GM21576 (cell line): ENCODE results near the gene NPTX1.

ENCODE experiments used
- ATAC-seq: cut with Tn5 transposase; IDR thresholded peaks from one replicate; pipeline ENCODE4 v1.9.1; 2021; ENCODE audit warnings: mild to moderate bottlenecking, moderate library complexity; ENCODE audit not compliant: unreplicated experiment

NPTX1 gene

DNA sequence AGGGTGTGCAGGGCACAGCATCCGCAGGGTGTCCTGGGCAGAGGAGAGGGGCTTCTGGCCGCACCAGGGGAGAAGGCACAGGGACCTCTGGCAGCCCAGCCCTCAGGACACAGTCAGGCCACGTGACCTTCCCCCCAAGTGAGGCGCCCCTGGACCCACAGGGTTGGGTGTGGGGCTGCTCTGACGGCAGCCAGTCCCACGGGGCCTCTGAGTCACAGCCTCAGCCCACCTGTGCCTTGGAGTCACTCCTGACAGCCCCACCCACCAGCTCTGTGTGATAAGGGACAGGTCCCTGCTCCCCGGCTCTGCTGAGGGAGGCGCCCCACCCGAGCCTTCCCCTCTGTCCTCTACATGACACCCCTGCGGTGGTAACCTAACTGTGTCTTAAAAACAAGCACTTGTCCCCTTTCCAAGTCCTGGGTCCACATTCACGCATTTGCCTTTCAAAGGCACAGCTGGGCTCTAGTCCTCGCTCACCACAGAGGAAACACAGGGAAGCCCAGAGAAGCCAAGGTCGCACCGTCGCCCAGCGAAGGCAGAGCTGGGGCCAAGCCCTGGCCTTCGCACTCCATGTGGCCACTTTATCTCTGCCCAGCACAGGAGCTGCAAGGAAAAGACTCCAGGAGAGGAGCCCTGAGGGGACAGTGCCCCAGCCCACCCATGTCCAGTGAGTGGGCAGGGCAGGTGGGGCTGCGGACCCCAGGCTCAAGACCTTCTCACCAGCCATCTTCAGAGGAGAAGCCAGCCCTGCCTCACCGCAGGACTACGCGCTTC lies 5.1 kb upstream of the NPTX1 start:
- ATAC-seq, result no peak

DNA sequence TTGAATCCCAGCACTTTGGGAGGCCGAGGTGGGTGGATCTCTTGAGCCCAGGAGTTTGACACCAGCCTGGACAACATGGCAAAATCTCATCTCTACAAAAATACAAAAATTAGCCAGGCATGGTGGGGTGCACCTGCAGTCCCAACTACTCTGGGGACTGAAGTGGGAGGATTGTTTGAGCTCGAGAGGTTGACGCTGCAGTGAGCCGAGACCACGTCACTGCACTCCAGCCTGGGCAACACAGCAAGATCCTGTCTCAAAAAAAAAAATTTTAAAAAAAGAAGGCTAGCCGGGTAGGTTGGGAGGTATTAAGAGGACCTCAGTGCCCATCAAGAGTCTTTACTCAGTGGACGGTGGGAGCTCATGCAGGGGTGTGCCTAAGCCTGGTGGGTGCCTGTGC lies 3.8 kb upstream of the NPTX1 start:
- no peak for ATAC-seq

DNA sequence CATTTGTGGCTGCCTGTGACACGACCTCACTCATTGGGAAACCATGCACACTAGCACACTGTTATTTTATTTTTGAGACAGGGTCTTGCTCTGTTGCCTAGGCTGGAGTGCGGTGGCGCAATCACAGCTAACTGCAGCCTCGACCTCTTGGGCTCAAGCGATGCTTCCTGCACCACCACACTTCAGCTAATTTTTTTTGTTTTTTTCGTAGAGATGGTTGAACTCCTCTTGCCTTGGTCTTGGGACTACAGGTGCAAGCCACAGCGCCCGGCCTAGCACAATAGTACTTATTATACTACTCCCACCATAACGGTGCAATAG lies 2.8 kb upstream of the NPTX1 start:
- no peak for ATAC-seq

DNA sequence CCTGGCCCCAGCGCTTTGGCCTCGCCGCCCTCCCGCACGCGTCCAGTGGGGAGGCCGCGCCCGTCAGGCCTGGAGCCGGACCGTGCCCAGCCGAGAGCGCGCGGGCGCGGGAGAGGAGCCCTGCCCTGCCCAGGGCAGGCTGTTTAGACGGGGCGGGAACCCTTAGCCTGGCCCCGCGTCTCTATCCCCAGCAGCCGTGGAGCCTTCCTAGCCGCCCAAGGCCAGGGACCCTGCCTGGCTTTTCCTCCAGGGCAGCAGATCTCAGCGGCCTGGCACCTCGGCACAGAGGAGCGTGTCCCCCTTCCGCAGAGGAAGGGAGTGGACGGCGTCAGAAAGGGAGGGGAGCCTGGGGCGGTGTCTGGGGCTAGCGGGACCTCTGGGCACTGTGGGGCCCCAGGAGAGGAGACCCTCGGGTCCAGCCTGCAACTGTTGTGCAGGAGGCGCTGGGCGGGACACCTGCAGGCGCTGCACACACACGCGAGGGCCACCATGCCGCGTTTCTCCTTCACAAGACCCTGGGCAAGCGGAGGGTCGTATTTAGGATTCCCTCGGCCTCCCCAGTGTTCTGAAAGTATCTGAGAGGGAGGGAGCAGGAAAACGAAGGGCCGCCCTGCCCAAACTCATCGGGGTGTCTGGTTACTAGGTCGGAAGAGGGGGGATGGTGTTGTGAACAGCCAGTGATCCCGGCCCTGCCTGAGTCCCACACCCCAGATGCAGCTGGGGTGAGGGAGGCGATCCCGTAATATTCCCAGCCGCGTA lies 2.3 kb upstream of the NPTX1 start:
- ATAC-seq, result no peak

DNA sequence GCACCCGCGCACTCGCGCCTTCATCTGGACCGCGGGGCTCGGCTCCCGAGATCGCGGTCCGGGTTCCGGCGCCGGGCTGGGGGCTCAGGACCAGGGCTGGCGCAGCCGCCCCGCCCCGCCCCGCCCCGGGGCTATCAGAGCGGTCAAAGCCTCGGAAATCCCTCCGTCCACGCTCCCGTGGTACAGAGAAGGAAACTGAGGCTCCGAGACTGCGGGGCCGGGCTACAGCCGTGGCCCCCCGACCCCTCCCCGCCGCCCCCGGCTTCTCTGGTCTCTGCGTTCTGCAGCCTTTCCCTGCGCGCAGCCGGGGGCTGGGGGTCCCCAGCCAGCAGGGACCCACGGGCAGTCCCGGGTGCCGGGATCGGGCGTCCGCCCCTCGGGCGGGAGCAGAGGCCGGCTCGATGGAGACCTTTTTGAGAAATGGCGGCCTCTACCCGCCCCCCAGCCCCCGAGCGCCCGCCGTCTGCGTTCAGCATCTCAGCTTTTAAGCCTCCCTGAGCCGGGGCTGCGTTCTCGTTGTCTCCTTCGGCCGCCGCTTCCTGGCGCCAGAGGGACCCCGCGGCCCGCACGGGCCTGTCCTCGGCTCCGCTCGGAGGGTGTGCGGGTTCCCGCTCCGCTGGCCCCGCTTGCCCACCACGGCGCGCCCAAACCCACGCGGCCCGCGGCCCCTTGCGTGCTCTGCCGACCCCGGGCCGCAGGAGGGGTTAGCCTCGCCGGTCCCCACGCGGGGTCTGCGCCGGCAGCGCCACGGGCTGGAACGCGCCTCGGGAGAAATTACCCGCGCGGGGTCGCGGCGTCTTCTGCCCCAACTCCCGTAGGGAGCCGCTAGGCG lies 1.5 kb upstream of the NPTX1 start:
- no peak for ATAC-seq

DNA sequence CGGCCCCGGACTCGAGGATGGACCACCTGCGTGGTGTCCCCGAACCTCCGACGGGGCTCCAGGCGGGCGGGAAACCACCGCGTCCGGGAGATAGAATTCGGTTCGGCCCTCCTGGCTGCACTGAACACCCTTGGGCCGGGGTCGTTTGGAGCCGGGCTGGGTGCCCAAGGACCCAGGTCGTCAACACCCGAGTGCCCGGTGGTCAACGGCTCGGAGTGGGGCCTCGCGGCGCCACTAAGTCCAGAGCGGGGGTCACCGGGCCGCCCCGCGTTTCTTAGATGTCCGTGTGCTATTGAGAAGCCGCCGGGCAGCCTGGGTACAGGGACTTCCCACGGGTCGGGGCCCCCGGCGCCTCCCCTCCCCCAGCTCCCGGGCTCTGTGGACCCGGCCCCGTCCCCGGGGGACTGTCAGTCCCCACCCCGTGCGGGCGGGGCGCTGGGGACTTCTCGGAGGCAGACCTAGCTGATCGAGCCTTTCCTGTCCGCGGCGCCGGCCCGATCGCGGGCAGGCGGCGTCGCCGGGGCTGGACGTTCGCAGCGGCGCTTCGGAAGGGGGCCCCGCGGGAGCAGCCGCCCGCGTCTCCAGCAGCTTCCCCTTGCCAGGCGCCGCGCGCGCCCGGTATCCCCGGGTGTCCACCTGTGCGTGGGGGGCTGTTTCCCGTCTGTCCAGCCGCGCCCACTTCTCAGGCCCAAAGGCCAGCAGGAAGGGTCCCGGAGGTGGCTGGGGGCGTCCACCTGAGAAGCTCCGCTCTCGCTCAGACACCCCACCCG lies 655 bp upstream of the NPTX1 start:
- no peak for ATAC-seq

DNA sequence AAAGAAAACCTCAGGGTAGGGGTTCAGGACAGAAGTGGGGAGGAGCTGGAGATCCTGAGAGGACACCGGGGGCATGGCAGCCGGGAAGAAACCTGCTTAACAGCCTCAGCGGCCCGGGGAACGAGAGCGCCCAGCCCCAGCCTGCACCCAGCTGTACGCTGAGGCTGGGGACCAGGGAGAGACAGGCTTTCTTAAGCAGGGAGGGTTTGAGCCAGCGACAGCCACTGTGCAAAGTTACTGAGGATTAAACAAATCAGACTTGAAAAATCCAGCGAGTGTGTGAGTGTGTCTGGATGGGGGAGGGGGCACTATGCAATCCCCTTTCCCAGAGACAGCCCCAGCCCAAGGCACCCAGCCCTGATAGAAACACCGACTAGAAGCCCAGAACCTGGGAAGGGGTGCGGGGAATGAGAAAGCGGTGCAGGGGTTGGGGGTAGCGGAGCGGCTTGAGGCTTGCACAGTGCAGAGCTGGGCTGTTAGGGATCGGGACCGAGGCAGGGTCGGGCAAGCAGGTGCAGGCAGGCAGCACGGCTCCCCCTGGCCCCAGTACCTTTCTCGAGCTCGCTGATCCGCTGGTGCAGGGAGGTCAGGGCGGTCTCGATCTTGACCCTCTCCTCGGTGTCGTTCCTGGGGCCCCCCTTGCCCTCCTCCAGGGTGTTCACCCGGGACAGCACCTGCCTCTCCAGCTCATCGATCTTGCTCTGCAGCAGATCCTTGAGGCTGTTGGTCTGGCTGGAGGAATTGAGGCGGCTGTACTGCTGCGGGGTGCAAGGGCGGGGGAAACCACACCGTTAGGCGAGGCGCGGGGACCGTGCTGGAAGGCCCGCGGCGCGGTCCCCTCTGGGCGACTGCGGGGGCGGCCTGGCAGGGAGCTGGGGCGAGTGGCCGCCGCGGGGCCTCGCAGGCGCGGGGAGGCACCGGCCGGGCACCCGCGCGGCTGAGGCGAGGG lies 1.2 kb downstream of the NPTX1 start:
- ATAC-seq, result no peak

DNA sequence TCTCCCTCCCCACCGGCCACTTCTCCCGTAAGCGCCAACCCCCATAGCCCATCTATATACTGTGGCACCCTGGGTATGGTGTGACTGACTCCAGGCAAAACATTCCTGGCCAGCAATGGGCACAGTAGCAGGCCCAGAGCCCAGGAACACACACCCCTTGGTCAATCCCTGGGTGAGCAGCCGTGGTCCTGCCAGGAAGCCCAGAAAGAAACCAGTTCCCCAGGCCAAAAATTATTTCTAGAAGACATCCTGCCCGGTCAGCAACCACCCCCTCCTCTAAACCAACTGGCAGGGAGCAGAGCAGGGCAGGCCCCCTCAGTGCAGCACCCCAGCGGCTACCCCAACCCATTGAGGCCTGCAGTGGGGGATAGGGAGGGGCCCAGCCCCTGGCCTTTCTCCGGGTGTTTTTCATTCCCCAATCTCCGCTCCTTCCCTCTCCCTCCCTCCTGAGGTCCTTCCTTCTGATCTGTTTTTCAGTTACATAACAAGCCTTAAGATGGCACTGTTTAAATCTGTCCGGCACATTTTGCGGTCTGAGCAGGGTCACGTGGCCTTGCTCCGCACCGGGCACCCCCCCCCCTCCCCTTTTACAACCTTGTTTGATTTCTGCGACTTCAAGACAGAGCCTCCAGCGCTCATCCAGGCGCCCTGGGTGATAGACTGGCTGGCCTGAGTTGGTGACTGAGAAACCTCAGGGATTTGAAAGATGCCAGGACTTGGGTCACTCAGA lies 2.0 kb downstream of the NPTX1 start:
- no peak for ATAC-seq

DNA sequence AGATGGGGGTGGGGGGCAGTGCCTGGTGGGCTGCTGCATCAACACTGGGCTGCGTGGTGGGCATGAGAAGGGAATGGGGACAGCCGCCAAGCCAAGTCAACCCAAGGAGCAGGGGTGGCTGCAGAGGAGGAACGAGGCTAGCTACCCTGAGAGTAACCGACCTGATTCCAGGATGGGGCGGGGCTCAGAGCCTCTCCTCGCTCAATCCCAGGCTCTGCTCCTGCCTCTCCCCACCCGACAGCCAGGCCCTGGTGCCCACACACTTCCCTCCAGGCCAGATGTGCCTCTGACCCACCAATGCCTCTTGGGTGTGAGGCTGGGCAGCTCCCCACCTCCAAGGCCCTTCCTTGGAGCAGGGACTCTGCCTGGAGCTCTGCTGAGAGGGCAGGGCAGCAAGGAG lies 2.7 kb downstream of the NPTX1 start:
- ATAC-seq, result no peak

DNA sequence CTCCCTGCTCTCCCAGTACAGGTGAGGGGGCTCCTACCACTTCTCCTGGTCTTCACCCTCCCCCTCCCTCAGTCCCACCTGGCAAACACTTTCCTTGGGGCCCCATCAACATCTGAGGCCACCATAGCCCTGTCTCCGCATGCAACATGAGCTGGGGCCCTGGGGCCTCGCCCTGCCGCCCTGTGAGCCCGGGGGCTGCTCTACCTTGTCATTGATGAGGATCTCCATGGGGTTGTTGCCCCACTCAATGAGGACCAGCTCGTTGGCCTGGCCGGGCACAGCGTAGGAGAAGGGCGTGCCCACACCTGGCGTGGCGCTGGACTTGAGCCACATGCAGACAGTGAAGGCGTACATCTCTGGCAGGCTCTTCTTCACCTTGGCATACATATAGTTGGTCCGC lies 3.4 kb downstream of the NPTX1 start:
- ATAC-seq, result no peak

DNA sequence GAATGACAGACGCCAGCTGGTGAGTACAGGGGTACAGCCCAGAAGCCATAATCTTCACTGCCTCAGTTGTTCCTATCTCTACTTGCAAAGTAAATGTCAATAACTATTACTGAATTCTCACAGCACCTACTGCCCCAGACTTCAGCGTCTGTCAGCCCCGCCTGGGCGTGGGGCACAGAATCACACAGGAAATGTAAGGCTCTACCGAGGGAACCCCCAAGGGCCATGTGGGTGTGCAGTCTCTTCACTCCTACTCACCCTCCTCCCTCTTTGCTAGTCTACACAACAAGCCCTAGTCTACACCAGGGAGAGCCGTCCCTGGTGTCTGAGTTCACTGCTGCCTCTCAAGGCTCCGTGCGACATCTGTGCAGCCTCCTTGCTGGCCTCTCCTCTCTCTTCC lies 4.5 kb downstream of the NPTX1 start:
- ATAC-seq, result no peak

DNA sequence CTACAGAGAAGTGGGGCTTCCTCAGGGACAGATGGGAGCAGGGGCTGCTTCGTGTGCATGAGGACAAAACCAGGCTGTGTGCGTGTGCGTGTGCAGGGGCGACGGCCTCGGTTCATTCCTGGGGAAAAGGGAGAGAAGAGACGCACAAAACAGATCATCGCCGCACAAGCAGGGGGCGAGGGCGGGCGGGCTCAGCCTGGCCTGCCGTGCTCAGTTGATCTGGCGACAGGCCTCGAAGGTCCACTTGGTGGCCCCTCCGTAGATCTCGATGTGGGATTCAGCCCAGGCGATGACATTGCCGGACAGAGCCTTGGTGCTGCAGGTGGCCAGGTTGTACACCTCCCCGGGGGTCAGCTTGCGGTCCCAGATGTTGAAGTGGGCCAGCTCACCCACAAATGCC lies 5.8 kb downstream of the NPTX1 start:
- ATAC-seq, result no peak

DNA sequence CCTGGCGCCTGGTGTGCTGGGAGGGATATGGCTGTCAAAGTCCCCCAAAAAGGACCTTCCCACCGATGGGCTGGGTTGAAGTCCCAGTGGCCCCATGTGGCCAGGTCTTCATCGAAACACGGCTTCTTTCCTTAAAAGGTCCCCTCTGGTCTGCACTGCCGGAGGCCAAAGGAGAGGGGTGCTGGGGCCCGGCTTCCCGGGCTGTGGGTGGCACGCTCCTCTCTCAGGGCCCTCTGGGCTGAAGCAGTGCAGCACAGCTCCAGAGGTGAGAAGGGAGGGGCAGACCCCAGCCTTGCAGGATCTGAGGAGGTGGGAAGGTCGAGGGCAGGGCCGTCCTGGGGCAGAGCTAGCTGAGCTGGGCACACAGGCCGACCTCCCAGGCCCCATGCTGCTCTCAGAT lies 6.7 kb downstream of the NPTX1 start:
- no peak for ATAC-seq

DNA sequence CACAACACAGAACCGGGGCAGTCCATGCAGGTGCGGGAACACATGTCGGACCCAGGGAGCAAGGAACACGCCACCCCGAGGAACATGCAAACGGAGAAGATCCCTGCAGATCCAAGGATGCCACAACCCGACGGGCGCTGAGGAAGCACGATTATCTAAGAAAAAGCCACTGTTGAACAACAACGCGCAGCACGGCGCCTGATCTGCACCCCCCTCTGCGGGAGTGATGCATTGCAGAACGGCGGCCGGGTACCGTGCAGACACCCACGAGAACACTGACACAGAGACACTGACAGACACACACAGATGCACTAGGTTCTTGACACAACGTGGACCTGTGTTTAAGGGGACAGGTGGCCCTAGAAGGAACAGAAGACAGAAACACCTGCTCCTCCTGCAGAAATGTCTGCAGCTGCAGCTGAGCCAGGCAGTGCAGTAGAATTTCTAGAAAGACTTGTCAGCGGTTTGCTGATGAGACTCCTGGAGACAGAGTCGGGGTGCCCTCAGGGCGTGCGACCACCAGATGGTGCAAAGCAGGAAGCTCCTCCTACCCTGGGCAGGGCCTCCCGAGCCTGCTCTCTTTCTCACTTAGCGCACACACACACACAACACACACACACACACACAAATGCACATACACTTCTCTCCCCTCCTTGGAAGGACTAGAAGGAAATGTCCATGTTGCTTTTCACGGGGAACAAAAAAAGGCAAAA lies 7.5 kb downstream of the NPTX1 start:
- ATAC-seq, result no peak

DNA sequence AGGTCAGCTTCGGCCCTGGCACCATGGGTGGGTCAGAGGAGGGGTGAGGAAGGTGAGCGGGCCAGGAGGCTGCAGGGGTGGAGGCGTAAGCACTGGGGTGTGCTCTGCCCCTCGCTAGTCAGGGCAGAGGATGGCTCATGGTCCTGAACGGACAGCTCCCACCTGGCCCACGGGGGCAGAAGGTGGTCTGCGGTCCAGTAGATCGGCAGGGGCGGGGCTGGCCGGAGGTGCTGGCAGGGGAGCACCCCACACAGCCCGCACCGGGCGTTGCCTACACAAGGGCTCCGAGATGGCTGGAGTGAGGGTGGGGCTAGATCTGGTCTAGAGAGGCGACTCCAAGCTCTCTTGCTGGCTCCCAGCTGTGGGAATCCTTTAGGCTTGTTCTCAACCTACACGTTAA lies 8.2 kb downstream of the NPTX1 start:
- ATAC-seq, result no peak

DNA sequence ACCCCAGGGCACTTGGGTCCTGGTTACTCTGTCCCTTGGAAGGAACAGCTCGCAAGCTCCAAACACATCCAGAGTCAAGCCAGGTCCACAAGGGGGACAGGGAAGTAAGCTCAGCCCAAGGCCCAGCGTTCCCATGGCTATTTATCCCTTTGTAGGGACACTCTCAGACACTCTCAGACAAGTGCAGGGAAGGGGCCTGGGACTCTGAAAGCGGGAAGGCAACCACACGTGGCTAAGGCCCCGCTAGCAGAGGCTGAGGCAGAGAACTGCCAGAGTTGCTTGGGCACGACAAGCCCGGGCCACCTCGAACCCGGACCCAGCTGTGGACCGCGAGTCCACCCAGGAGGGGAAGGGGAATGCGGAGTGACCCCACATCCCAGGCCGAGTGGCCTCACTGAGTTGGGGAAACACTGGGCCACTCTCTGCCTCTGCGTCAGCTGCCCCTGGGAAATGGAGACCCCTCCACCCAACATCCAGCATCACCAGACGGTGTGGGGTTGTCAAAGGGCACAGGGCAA lies 10.2 kb downstream of the NPTX1 start:
- no peak for ATAC-seq

DNA sequence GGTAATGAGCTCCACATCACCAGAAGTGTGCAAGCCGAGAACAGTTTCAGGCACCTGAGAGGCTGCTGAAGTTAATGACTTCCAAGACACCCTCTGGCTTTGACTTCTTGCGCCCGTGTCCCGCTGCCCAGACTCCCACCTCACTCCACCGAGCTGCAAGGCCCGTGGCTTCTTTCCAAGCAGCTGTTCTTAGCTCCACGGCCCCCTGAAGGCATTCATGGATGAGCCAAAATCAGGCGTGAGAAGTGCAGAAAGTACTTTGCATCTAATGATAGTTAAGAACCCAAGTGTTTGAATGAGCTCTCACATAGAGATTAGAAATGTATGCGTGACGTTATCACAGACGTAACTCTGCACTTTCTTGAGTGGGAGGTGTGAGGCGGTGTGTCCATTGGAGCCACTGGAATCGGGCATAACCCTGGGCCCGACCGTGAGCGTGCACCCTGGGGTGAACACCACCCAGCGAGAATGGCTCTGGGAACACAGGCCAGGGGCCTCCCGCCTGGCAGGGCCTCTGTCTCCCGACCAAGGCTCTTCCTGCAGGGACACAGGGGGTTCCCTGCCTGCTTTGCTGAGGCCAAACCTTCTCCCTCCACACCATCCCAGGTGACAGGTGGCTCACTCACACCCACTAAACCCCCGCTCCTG lies 11.0 kb downstream of the NPTX1 start:
- ATAC-seq, result no peak

DNA sequence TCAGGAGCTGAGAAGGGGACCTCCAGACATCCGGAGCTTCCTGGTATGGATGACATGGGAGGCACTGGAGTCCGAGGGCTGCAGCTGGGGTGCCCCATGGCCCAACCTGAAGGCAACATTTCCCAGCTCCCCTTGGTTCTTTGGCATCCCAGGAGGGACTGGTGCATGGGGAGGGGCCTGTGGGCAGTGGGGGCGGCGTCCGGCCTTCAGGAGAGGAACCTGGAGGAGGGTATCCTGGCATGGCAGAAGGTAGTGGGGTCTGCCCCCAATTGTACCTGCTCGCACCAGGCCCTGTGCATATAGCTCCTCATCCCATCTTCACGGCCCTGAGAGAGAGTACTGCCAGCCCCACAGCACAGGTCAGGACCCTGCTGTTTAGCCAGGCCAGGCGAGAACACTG lies 11.9 kb downstream of the NPTX1 start:
- no peak for ATAC-seq
